GM23338 (cell line): ENCODE results near the gene FRS2.

Experiments used
- CREB1 ChIP-seq: fragments of 250-450 bp; sonication (Bioruptor Pico); IDR thresholded peaks from 2 replicates; pipeline ENCODE4 v1.5.0; 2020; ENCODE audit warnings: low read depth, mild to moderate bottlenecking, moderate library complexity
- EZH2 ChIP-seq: fragments of 200-600 bp; sonication (generic); IDR thresholded peaks from one replicate; pipeline ENCODE4 v1.8.0; 2017; ENCODE audit warnings: antibody characterized with exemption, mild to moderate bottlenecking, low read depth; ENCODE audit not compliant: unreplicated experiment
- EZH2phosphoT487 ChIP-seq: fragments of 200-600 bp; sonication (generic); IDR thresholded peaks from one replicate; pipeline ENCODE4 v1.8.1; 2018; ENCODE audit warnings: antibody characterized with exemption; ENCODE audit not compliant: unreplicated experiment
- JUNB ChIP-seq: IDR thresholded peaks from one replicate; pipeline ENCODE4 v1.6.1; 2016; ENCODE audit warnings: antibody characterized with exemption; ENCODE audit not compliant: unreplicated experiment
- NANOG ChIP-seq: IDR thresholded peaks from 2 replicates; pipeline ENCODE4 v1.6.1; 2016; ENCODE audit warnings: antibody characterized with exemption, borderline replicate concordance
- POLR2AphosphoS5 ChIP-seq: IDR thresholded peaks from 2 replicates; pipeline ENCODE4 v1.6.1; 2016; ENCODE audit warnings: antibody characterized with exemption, low read depth
- ZNF114 ChIP-seq: fragments of 250-450 bp; sonication (Bioruptor Pico); IDR thresholded peaks from 2 replicates; pipeline ENCODE4 v1.5.0; 2020; ENCODE audit warnings: mild to moderate bottlenecking, moderate library complexity
- ZNF331 ChIP-seq: fragments of 250-450 bp; sonication (Bioruptor Pico); IDR thresholded peaks from 2 replicates; pipeline ENCODE4 v1.5.0; 2020; ENCODE audit warnings: low read depth, mild to moderate bottlenecking, moderate library complexity
- TF ChIP-seq, protein P1 (sequence below): IDR thresholded peaks from one replicate; pipeline ENCODE4 v1.6.1; 2018; ENCODE audit warnings: antibody characterized with exemption; ENCODE audit not compliant: unreplicated experiment
- TF ChIP-seq, protein P2 (sequence below), 2 experiments: fragments of 200-600 bp in 1 of 2; sonication (generic) in 1 of 2; conservative IDR thresholded peaks; 2 replicates each; pipeline versions ENCODE4 v1.5.1 to v1.6.1; 2016 to 2017; ENCODE audit warnings: antibody characterized with exemption in 2 of 2, low read depth in 2 of 2, mild to moderate bottlenecking in 2 of 2, moderate library complexity in 1 of 2

DNA sequence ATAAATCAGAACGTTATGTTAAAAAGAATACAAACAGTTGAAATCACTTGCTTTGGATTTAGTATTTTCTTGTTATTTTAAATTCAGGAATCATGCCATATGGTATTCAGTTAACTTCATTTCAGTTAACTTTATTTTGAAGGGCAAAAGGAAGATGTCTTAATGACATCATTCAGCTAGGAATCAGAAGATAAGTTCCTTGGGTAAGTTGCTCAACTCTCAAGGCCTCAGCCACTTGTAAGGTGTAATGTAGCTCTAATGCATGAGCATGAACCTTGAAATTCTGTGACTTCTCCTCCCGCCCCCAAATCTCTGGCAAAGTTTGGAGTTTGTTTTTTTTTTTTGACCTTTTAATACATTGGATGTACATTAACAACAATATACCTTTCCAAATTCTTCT lies 42.6 kb downstream of the FRS2 start:
- TF ChIP-seq, protein P1, sequence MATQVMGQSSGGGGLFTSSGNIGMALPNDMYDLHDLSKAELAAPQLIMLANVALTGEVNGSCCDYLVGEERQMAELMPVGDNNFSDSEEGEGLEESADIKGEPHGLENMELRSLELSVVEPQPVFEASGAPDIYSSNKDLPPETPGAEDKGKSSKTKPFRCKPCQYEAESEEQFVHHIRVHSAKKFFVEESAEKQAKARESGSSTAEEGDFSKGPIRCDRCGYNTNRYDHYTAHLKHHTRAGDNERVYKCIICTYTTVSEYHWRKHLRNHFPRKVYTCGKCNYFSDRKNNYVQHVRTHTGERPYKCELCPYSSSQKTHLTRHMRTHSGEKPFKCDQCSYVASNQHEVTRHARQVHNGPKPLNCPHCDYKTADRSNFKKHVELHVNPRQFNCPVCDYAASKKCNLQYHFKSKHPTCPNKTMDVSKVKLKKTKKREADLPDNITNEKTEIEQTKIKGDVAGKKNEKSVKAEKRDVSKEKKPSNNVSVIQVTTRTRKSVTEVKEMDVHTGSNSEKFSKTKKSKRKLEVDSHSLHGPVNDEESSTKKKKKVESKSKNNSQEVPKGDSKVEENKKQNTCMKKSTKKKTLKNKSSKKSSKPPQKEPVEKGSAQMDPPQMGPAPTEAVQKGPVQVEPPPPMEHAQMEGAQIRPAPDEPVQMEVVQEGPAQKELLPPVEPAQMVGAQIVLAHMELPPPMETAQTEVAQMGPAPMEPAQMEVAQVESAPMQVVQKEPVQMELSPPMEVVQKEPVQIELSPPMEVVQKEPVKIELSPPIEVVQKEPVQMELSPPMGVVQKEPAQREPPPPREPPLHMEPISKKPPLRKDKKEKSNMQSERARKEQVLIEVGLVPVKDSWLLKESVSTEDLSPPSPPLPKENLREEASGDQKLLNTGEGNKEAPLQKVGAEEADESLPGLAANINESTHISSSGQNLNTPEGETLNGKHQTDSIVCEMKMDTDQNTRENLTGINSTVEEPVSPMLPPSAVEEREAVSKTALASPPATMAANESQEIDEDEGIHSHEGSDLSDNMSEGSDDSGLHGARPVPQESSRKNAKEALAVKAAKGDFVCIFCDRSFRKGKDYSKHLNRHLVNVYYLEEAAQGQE, result no peak
- no peak for TF ChIP-seq EZH2
- TF ChIP-seq, protein P2, sequence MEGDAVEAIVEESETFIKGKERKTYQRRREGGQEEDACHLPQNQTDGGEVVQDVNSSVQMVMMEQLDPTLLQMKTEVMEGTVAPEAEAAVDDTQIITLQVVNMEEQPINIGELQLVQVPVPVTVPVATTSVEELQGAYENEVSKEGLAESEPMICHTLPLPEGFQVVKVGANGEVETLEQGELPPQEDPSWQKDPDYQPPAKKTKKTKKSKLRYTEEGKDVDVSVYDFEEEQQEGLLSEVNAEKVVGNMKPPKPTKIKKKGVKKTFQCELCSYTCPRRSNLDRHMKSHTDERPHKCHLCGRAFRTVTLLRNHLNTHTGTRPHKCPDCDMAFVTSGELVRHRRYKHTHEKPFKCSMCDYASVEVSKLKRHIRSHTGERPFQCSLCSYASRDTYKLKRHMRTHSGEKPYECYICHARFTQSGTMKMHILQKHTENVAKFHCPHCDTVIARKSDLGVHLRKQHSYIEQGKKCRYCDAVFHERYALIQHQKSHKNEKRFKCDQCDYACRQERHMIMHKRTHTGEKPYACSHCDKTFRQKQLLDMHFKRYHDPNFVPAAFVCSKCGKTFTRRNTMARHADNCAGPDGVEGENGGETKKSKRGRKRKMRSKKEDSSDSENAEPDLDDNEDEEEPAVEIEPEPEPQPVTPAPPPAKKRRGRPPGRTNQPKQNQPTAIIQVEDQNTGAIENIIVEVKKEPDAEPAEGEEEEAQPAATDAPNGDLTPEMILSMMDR (conservative IDR thresholded peaks at IDR 0.05; ENCODE audit: low read depth in 2 of 2), result no peak
- TF ChIP-seq EZH2phosphoT487, result no peak
- no peak for TF ChIP-seq ZNF114 (CRISPR knock-in tag)
- no peak for TF ChIP-seq POLR2AphosphoS5
- TF ChIP-seq JUNB, result no peak
- no peak for TF ChIP-seq CREB1 (CRISPR knock-in tag)
- TF ChIP-seq ZNF331 (CRISPR knock-in tag), result no peak
- TF ChIP-seq NANOG, result no peak
